DND-41 (cell line): ENCODE data around the gene ZMYND11.

Experiments used
- ATAC-seq: fragments of 200-7000 bp; cut with Tn5 transposase; 3 replicates; pipeline ENCODE4 v1.9.1; 2021; ENCODE audit warnings: low read depth; ENCODE audit not compliant: insufficient read depth
- DNase-seq: peaks from one replicate; pipeline ENCODE4 v3.0.0-alpha.2; 2020
- H2AFZ ChIP-seq: 2 replicates; pipeline ENCODE4 v1.6.0; 2012; ENCODE audit warnings: low read depth, low read length
- H3K27ac ChIP-seq: 2 replicates; pipeline ENCODE4 v1.5.1; 2012; ENCODE audit warnings: low read length, inconsistent platforms
- H3K27me3 ChIP-seq: fragments of 200-600 bp; sonication (generic); 2 replicates; pipeline ENCODE4 v1.6.0; 2012; ENCODE audit warnings: low read length, mild to moderate bottlenecking, inconsistent platforms; ENCODE audit not compliant: insufficient read depth, poor library complexity
- H3K36me3 ChIP-seq: 2 replicates; pipeline ENCODE4 v1.5.1; 2012; ENCODE audit warnings: low read length, inconsistent platforms; ENCODE audit not compliant: insufficient read depth
- H3K4me1 ChIP-seq: 2 replicates; pipeline ENCODE4 v1.5.1; 2012; ENCODE audit warnings: mild to moderate bottlenecking, low read length; ENCODE audit not compliant: insufficient read depth
- H3K4me2 ChIP-seq: 2 replicates; pipeline ENCODE4 v1.6.0; 2012; ENCODE audit warnings: mild to moderate bottlenecking, moderate library complexity, low read length, inconsistent platforms; ENCODE audit not compliant: insufficient read depth
- H3K4me3 ChIP-seq, 2 experiments: fragments of 200-600 bp in 1 of 2; shearing (Covaris generic) in 1 of 2; 2 replicates each; pipeline ENCODE4 v1.5.1; 2012 to 2016; ENCODE audit warnings: inconsistent platforms in 2 of 2, low read length in 2 of 2, mild to moderate bottlenecking in 2 of 2, low read depth in 1 of 2, moderate library complexity in 1 of 2
- H3K79me2 ChIP-seq: 2 replicates; pipeline ENCODE4 v1.6.0; 2012; ENCODE audit warnings: low read length, inconsistent platforms; ENCODE audit not compliant: insufficient read depth
- H3K9ac ChIP-seq: 2 replicates; pipeline ENCODE4 v1.6.0; 2012; ENCODE audit warnings: low read depth, mild to moderate bottlenecking, inconsistent platforms, low read length, moderate library complexity
- H3K9me3 ChIP-seq: 2 replicates; pipeline ENCODE4 v1.5.1; 2012; ENCODE audit warnings: low read length, moderate library complexity, mild to moderate bottlenecking, inconsistent platforms; ENCODE audit not compliant: insufficient read depth, severe bottlenecking
- H4K20me1 ChIP-seq: 2 replicates; pipeline ENCODE4 v1.6.0; 2012; ENCODE audit warnings: low read length; ENCODE audit not compliant: insufficient read depth
- EZH2 ChIP-seq: IDR thresholded peaks from 3 replicates; pipeline ENCODE4 v1.6.1; 2012; ENCODE audit warnings: borderline replicate concordance, low read depth, mild to moderate bottlenecking, moderate library complexity, low read length, inconsistent platforms; ENCODE audit not compliant: severe bottlenecking
- TF ChIP-seq, protein P1 (sequence below): IDR thresholded peaks from 2 replicates; pipeline ENCODE4 v1.5.1; 2012; ENCODE audit warnings: borderline replicate concordance, low read length, moderate library complexity, mild to moderate bottlenecking; ENCODE audit not compliant: poor library complexity, severe bottlenecking; ENCODE audit errors: extremely low read depth

ZMYND11 gene

GRCh38 chr10:224571-224970 lies 89.3 kb downstream of the ZMYND11 start:
- H3K27ac ChIP-seq: no peak overlapping the region
- H3K36me3 ChIP-seq: peaks cover 10% of the 10 kb centered on the region; the same call in 1 of the 2 replicates
- DNase-seq (no peak), ATAC-seq (no peak)
- no peaks in the 10 kb centered on the region for H3K79me2 ChIP-seq
- H4K20me1 ChIP-seq: no peaks in the 10 kb centered on the region
- no peak overlapping the region for H2AFZ ChIP-seq
- H3K9ac ChIP-seq: no peak overlapping the region
- H3K4me2 ChIP-seq: no peak overlapping the region
- H3K9me3 ChIP-seq: no peaks in the 10 kb centered on the region
- peaks cover 11% of the 10 kb centered on the region for H3K4me1 ChIP-seq
- H3K27me3 ChIP-seq: no peaks in the 10 kb centered on the region
- TF ChIP-seq, protein P1, sequence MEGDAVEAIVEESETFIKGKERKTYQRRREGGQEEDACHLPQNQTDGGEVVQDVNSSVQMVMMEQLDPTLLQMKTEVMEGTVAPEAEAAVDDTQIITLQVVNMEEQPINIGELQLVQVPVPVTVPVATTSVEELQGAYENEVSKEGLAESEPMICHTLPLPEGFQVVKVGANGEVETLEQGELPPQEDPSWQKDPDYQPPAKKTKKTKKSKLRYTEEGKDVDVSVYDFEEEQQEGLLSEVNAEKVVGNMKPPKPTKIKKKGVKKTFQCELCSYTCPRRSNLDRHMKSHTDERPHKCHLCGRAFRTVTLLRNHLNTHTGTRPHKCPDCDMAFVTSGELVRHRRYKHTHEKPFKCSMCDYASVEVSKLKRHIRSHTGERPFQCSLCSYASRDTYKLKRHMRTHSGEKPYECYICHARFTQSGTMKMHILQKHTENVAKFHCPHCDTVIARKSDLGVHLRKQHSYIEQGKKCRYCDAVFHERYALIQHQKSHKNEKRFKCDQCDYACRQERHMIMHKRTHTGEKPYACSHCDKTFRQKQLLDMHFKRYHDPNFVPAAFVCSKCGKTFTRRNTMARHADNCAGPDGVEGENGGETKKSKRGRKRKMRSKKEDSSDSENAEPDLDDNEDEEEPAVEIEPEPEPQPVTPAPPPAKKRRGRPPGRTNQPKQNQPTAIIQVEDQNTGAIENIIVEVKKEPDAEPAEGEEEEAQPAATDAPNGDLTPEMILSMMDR: no peak
- TF ChIP-seq EZH2: no peak
- no peak overlapping the region for H3K4me3 ChIP-seq

GRCh38 chr10:226018-226417 lies 90.8 kb downstream of the ZMYND11 start:
- no peak for ATAC-seq

GRCh38 chr10:227014-227413 lies 91.8 kb downstream of the ZMYND11 start:
- Histone ChIP-seq H2AFZ (no peak overlapping the region), H3K4me3 (no peak overlapping the region), H3K27me3 (no peaks in the 10 kb centered on the region), H3K4me2 (no peak overlapping the region), H3K36me3 (peaks cover 3% of the 10 kb centered on the region; the same call in 1 of the 2 replicates), H3K79me2 (no peaks in the 10 kb centered on the region), H3K27ac (no peak overlapping the region), H4K20me1 (no peaks in the 10 kb centered on the region), H3K4me1 (no peaks in the 10 kb centered on the region), H3K9ac (no peak overlapping the region), H3K9me3 (no peaks in the 10 kb centered on the region)
- DNase-seq (no peak), ATAC-seq (no peak)
- TF ChIP-seq, protein P1: no peak
- TF ChIP-seq EZH2: no peak

More at GRCh38 chr10:226018-226417, 90.8 kb downstream of the ZMYND11 start:
- Histone ChIP-seq H3K4me2 (no peak overlapping the region), H3K79me2 (no peaks in the 10 kb centered on the region), H3K9me3 (no peaks in the 10 kb centered on the region), H2AFZ (no peak overlapping the region), H3K27me3 (no peaks in the 10 kb centered on the region), H3K36me3 (peaks cover 9% of the 10 kb centered on the region; the same call in 1 of the 2 replicates), H3K27ac (no peak overlapping the region), H3K4me1 (no peaks in the 10 kb centered on the region), H4K20me1 (no peaks in the 10 kb centered on the region), H3K4me3 (no peak overlapping the region), H3K9ac (no peak overlapping the region)
- no peak for DNase-seq
- TF ChIP-seq, protein P1: no peak
- TF ChIP-seq EZH2: no peak

GRCh38 chr10:228366-228765 lies 93.1 kb downstream of the ZMYND11 start:
- Histone ChIP-seq H3K4me2 (no peak overlapping the region), H3K9ac (no peak overlapping the region), H3K27me3 (no peaks in the 10 kb centered on the region), H3K4me1 (no peaks in the 10 kb centered on the region), H3K36me3 (no peaks in the 10 kb centered on the region; the same call in 1 of the 2 replicates), H3K9me3 (no peaks in the 10 kb centered on the region), H3K4me3 (no peak overlapping the region), H4K20me1 (no peaks in the 10 kb centered on the region), H3K27ac (no peak overlapping the region), H2AFZ (no peak overlapping the region), H3K79me2 (no peaks in the 10 kb centered on the region)
- DNase-seq (no peak), ATAC-seq (no peak)
- TF ChIP-seq, protein P1: no peak
- no peak for TF ChIP-seq EZH2
